Esophagus muscularis mucosa (tissue), 3 donors: ENCODE results near the gene ARMC2.

Source experiments
- CTCF ChIP-seq, 3 experiments: fragments of 200-600 bp in 2 of 3; fragments of 450-650 bp in 1 of 3; sonication (generic) in 2 of 3; IDR thresholded peaks; one replicate each; pipeline ENCODE4 v1.5.1; 2017 to 2019; ENCODE audit warnings: antibody characterized with exemption in 3 of 3, mild to moderate bottlenecking in 2 of 3, moderate library complexity in 1 of 3
- POLR2A ChIP-seq: fragments of 450-650 bp; IDR thresholded peaks from one replicate; pipeline ENCODE4 v1.6.1; 2017; ENCODE audit warnings: antibody characterized with exemption, moderate library complexity, mild to moderate bottlenecking, low read depth
- POLR2AphosphoS5 ChIP-seq, 2 donors: sonication (generic); formaldehyde crosslinking; IDR thresholded peaks; one replicate each; pipeline ENCODE4 v1.6.1; 2017; ENCODE audit warnings: antibody characterized with exemption in 2 of 2

GRCh38 chr6:108948181-108948661 lies 100.0 kb downstream of the ARMC2 start:
- no peak for TF ChIP-seq CTCF (IDR thresholded peaks at IDR 0.05)
- TF ChIP-seq POLR2AphosphoS5 (IDR thresholded peaks at IDR 0.05), result no peak
- no peak for TF ChIP-seq POLR2A
